Skeletal muscle cell (primary cell): Measurements from ENCODE around the gene PRTG.
"Not testable (repeated sequence)": the region's sequence is repeated elsewhere in the genome, so short reads cannot be mapped to it uniquely, and the experiment has no call there.

Experiments
- DNase-seq: peaks from one replicate; pipeline ENCODE4 v3.0.0-alpha.2; 2010; ENCODE audit warnings: low read depth
- H3K4me3 ChIP-seq: 2 replicates; pipeline ENCODE4 v1.5.1; 2011; ENCODE audit warnings: low read depth, mild to moderate bottlenecking, control low read depth, low read length, moderate library complexity

Gene PRTG

GRCh38 chr15:55652909-55653495 is 90.0 kb downstream of the PRTG start:
- no peak for DNase-seq

DNA sequence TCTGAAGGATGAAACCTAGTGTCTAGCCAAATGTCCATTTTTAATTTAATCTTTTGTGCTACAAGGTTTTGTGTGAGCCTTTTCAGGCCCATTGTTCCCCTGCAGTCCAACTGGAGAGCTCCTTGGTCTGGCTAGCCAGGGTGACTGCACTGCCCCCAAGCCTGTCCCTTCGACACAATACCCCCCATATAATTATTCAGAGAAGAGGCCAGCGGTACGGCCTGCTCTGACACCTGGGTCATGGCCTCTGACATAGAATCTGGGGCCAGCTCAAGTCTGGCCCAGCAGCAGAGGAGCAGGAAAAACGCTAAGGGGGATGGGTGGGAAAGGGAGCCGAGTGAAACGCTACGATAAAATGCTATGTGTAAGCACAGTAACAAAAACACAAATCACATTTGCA is 90.6 kb downstream of the PRTG start:
- DNase-seq = no peak
- no peak overlapping the region for H3K4me3 ChIP-seq

More at GRCh38 chr15:55652909-55653495, 90.0 kb downstream of the PRTG start:
- H3K4me3 ChIP-seq = no peak overlapping the region

DNA sequence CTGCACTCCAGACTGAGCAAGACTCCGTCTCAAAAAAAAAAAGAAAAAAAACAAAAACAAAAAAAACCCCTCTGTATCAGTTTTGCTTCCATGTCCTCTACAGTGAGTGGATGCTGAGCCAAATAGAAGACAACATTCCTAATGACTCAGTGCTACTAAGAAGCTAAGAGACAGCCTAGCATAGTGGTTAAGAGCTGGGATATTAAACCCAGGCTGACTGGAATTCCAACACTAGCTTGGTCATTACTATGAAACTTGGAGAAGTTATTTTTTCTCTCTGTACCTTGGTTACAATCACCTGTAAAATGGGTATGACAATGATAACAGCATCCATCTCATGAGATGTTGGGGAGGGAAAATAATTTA is 93.9 kb downstream of the PRTG start:
- DNase-seq = no peak

GRCh38 chr15:55638764-55639163 is 104.2 kb downstream of the PRTG start:
- no peak for DNase-seq
- H3K4me3 ChIP-seq = no peak overlapping the region

More for the DNA sequence above, 93.9 kb downstream of the PRTG start:
- H3K4me3 ChIP-seq = no peak overlapping the region

DNA sequence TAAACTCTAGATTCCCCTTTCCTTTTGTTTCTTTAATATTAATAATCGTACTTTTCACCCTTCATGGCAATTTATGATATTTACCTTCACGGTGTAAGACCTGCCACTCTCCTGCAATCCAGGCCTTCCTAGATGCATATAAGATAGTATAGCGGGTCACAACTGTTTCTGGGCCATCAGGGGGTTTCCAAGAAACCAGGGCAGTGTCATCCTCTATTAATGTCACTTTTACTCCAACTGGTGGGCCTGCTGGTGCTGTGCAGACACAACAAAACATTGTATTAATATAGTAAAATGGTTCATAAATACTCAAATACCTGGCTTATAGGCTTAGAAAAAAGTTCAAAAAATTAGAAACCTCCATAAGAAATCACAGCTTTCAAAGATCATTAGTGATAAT is 105.9 kb downstream of the PRTG start:
- no peak overlapping the region for H3K4me3 ChIP-seq
- no peak for DNase-seq

DNA sequence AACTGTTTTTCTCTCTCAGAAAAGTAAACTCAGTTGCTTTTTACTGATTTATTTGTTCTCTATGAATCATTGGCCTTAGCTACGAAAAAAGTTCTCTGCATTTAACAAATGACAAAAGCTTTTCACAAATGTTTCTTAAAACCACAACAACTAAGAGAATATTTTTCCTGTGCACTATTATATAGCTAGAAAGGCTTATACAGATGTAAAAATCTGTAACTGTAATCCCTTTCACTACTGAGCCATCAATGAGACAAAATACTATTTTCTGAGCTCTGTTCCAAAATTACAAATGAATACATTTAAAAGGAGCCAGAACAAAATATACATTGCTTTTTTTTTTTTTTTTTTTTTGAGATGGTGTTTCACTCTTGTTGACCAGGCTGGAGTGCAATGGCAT is 109.2 kb downstream of the PRTG start:
- no peak for DNase-seq
- no peak overlapping the region for H3K4me3 ChIP-seq

GRCh38 chr15:55632434-55632833 is 110.5 kb downstream of the PRTG start:
- DNase-seq = no peak
- no peak overlapping the region for H3K4me3 ChIP-seq

DNA sequence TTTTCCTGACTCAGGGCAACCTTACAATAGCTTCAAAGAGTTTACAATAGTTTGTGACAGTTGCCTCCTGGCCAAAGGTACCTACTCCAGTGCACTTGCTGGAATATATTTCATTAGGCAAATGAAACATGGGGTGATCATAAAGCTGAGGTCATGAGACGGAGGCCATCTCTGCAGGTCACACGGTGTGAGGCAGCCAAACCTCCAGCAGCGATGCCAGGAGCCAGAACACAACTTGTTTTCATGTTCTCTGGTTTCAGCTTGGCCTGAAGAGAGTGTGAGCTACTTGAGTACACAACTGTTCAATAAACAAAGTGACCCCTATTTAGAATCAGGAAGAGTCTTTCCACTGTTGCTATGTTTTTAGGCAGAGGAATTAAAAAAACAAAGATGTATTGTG is 112.1 kb downstream of the PRTG start:
- no peak for DNase-seq
- H3K4me3 ChIP-seq = no peak overlapping the region

GRCh38 chr15:55628369-55628730 is 114.6 kb downstream of the PRTG start:
- no peak for DNase-seq
- no peak overlapping the region for H3K4me3 ChIP-seq

GRCh38 chr15:55627730-55628368 is 115.1 kb downstream of the PRTG start:
- H3K4me3 ChIP-seq = no peak overlapping the region
- DNase-seq = peak; percentile 69

DNA sequence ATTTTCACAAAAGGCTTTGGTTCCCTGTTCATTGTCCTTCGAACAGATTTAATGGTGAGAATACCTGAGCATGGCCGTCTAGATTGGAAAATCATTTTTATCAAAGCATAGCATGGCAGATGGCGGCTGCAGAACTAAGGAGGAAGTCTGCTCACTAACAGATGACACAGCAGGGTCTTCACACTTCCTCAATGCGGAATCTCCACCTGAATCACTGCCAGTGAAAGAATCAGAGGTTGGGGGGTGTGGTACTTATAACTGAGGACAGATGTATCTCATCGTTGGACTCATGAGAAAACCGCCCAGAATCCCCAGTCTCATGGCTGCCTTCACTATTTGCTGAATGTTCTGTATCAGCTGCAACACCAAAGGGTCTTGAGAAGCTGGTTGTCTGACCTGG is 123.2 kb downstream of the PRTG start:
- no peak overlapping the region for H3K4me3 ChIP-seq
- no peak for DNase-seq

DNA sequence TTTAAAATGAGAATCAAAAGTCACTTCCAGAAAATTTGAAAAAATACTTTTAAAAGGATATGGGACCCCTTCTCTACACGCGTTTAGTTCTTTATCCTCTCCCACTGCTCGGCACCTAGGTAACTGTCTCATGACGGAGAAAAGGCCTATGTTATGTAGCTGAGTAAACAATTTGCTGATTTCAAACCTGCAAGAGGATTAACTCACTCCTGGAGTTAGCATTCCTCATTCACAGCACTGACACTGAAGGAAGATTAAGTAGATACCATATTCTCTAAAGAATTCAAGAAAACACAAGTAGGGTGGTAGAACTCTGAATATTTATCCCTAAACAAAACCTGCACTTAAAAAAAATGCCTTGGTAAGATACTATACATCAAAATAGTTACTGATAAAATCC is 124.6 kb downstream of the PRTG start:
- no peak for DNase-seq
- no peak overlapping the region for H3K4me3 ChIP-seq

- DNase-seq = no peak
These were observed 127.5 kb downstream of the PRTG start for GRCh38 chr15:55615445-55615844.

GRCh38 chr15:55613727-55614126 is 129.2 kb downstream of the PRTG start:
- H3K4me3 ChIP-seq = no peak overlapping the region
- DNase-seq = no peak

More at GRCh38 chr15:55615445-55615844, 127.5 kb downstream of the PRTG start:
- H3K4me3 ChIP-seq = no peak overlapping the region

- no peak for DNase-seq
- H3K4me3 ChIP-seq = no peak overlapping the region
These were observed 136.7 kb downstream of the PRTG start for GRCh38 chr15:55606214-55606613.

DNA sequence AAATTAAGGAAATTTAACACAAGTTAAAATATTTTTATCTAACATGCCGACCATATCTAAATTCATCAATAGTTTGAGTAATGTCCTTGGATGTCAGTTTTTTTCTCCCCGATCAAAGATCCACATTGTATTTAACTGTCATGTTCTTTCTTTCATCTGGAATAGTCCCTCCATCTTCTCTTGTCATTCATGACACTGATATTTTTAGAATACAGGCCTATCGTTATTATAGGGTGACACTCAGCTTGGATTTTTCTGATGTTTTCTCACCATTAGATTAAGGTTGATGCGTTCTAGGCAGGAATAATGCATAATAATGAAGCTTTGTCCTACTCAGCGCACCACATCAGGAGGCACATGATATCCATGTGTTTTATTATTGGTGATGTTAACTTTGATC is 141.6 kb downstream of the PRTG start:
- no peak for DNase-seq
- no peak overlapping the region for H3K4me3 ChIP-seq

GRCh38 chr15:55599439-55599838 is 143.5 kb downstream of the PRTG start:
- DNase-seq = no peak
- H3K4me3 ChIP-seq = no peak overlapping the region

- DNase-seq, H3K4me3 ChIP-seq: not testable (repeated sequence)
These were observed 149.9 kb downstream of the PRTG start for GRCh38 chr15:55593019-55593418.

- DNase-seq = no peak
- H3K4me3 ChIP-seq = no peak overlapping the region
These were observed 152.2 kb downstream of the PRTG start for GRCh38 chr15:55590788-55591187.

DNA sequence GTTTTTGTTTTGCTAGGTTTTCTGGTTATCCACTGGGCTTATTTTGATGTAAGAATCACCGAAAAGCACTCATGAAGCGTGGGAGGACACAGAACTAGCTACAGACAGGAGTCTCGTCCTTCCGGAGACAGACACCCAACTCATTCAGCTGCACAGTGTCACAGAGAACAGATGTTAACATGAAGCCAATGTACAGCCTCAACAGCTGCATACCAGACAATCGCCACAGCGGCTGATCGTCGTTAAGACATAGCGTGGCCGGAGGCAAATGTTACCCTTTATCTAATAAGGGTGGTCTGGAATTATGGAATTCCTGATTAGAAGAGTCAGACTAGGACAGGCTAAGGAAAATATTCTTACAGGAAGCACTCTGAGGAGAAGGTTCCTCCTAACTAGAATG is 153.7 kb downstream of the PRTG start:
- H3K4me3 ChIP-seq = peak overlapping the region; percentile 54
- no peak for DNase-seq

DNA sequence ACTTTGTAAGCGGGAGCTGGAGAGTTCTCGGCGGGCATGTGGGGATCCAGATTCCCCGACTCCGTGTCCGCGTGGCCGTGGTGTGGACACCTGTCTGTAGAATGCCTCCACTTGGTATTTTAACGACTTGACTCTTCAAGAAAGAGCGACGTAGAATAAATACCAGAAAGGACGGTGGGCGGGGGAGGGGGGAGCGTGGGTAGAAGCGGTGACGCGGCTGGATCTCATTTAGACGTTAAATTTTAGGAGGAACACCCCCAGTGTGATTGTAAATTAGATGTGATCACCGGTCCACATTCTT is 154.2 kb downstream of the PRTG start:
- H3K4me3 ChIP-seq = peak overlapping the region; percentile 54
- no peak for DNase-seq
